A549 (cell line): ENCODE measurements around the gene ALDH1A1.

ENCODE experiments used
- CTCF ChIP-seq: fragments of >200 bp; sonication (Bioruptor Twin); formaldehyde crosslinking; IDR thresholded peaks from 3 replicates; pipeline ENCODE4 v1.5.1; 2016
- EHMT2 ChIP-seq: fragments of 200-600 bp; sonication (generic); IDR thresholded peaks from 2 replicates; pipeline ENCODE4 v1.6.1; 2016; ENCODE audit warnings: antibody characterized with exemption, low read depth, mild to moderate bottlenecking, moderate library complexity
- JUN ChIP-seq, 2 experiments: fragments of >200 bp; sonication (Bioruptor Twin); formaldehyde crosslinking; IDR thresholded peaks; 2 replicates in 1 of 2; 3 replicates in 1 of 2; pipeline ENCODE4 v1.6.1; 2016 to 2017
- MAFK ChIP-seq: fragments of 450-650 bp; IDR thresholded peaks from 2 replicates; pipeline ENCODE4 v1.6.1; 2014; ENCODE audit not compliant: partially characterized antibody
- MYC ChIP-seq: IDR thresholded peaks from 2 replicates; pipeline ENCODE4 v1.6.1; 2012; ENCODE audit warnings: mild to moderate bottlenecking, inconsistent platforms, low read length, improper control_type of control experiment, borderline replicate concordance
- POLR2A ChIP-seq: IDR thresholded peaks from 2 replicates; pipeline ENCODE4 v1.6.1; 2012; ENCODE audit warnings: mild to moderate bottlenecking, low read length
- RNF2 ChIP-seq: fragments of 200-600 bp; sonication (generic); IDR thresholded peaks from 2 replicates; pipeline ENCODE4 v1.6.1; 2016; ENCODE audit warnings: low read depth, mild to moderate bottlenecking, antibody characterized with exemption, moderate library complexity, borderline replicate concordance
- ZFP36 ChIP-seq: fragments of 450-650 bp; IDR thresholded peaks from 2 replicates; pipeline ENCODE4 v1.6.1; 2014; ENCODE audit warnings: borderline replicate concordance; ENCODE audit not compliant: partially characterized antibody
- TF ChIP-seq, protein P1 (sequence below): IDR thresholded peaks from 2 replicates; pipeline ENCODE4 v1.6.1; 2012
- TF ChIP-seq, protein P2 (sequence below): fragments of 250-450 bp; sonication (Bioruptor Pico); IDR thresholded peaks from 2 replicates; pipeline ENCODE4 v1.5.0; 2021; ENCODE audit warnings: mild to moderate bottlenecking, moderate library complexity, borderline replicate concordance

GRCh38 chr9:72985746-72986145, 32.9 kb upstream of the ALDH1A1 start:
- TF ChIP-seq POLR2A (no peak), RNF2 (no peak), CTCF (no peak), EHMT2 (no peak), MAFK (no peak), MYC (no peak), ZFP36 (no peak), JUN (IDR thresholded peaks at IDR 0.05) (no peak)
- TF ChIP-seq, protein P1, sequence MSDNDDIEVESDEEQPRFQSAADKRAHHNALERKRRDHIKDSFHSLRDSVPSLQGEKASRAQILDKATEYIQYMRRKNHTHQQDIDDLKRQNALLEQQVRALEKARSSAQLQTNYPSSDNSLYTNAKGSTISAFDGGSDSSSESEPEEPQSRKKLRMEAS, result no peak
- TF ChIP-seq, protein P2, sequence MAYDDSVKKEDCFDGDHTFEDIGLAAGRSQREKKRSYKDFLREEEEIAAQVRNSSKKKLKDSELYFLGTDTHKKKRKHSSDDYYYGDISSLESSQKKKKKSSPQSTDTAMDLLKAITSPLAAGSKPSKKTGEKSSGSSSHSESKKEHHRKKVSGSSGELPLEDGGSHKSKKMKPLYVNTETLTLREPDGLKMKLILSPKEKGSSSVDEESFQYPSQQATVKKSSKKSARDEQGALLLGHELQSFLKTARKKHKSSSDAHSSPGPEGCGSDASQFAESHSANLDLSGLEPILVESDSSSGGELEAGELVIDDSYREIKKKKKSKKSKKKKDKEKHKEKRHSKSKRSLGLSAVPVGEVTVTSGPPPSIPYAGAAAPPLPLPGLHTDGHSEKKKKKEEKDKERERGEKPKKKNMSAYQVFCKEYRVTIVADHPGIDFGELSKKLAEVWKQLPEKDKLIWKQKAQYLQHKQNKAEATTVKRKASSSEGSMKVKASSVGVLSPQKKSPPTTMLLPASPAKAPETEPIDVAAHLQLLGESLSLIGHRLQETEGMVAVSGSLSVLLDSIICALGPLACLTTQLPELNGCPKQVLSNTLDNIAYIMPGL (CRISPR knock-in tag), result no peak
